ENCODE results near the gene ZNF18.
"Not testable (repeated sequence)": the region's sequence is repeated elsewhere in the genome, so short reads cannot be mapped to it uniquely, and the experiment has no call there.

Gene ZNF18

DNA sequence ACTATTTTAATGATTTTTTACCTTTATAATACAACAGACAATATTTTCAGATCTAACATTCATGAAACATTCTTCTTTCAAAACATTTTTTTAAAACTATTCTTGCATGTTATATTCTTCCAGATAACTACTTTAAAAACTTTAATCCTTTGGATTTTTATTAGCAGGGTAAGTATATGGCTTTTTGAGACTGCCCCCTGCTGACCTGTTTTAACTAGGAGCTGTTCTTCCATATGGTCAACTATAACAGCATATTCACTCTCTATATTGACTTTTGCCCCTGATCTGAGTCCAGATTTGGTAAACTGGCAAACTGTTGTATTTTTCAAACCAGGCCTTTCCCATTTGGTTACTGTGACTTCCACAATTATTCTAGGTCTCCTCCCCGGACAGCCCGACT, 16.5 kb downstream of the ZNF18 start:
- DNase-seq: no peak

DNA sequence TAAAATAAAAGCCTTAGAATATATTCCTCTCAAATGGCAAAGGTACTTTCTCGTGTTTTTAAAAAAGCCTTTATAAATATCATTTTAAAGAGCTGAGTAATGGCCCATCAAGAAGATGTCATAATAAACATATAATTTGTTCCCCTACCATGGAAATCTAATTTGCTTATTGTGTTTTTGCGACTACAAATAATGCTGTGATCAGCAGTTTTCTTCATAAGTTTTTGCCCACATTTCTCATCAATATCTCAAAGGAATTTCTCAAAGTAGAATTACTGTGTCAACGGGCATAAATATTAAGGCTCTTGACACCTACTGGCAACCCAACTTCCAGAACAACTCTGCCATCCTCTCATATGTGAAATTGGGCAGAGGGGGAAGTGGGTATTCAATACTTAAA, 17.5 kb downstream of the ZNF18 start:
- no peak for DNase-seq

DNA sequence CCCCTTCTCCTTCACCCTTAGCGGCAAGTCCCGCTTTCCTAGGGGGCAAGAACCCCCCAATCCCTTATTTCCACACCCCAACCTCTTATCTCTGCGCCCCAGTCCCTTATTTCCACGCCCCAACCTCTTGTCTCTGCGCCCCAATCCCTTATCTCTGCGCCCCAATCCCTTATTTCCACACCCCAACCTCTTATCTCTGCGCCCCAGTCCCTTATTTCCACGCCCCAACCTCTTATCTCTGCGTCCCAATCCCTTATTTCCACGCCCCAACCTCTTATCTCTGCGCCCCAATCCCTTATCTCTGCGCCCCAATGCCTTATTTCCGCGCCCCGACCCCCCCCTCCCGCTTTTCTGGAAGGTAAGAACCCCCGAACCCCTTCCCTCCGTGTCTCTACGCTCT, 24.5 kb downstream of the ZNF18 start:
- not testable (repeated sequence) for DNase-seq

DNA sequence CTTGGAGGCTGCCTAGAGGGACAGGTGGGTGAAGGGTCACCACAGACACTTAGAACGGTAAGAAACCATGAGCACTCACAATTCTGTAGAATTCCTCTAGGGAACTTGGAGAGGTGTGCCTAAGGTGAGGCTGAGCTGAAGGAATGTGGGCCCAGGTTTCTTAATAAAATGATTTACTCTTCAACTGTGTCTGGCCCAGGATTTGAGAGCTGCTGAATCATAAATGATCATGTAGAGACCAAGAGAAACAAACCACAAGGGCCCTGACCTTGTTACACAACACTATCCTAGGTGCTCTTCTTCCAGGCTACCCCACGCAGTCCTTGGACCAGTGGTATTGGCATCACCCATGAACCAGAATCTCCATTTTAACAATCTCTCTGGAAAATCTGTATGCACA, 27.7 kb downstream of the ZNF18 start:
- DNase-seq: no peak

DNA sequence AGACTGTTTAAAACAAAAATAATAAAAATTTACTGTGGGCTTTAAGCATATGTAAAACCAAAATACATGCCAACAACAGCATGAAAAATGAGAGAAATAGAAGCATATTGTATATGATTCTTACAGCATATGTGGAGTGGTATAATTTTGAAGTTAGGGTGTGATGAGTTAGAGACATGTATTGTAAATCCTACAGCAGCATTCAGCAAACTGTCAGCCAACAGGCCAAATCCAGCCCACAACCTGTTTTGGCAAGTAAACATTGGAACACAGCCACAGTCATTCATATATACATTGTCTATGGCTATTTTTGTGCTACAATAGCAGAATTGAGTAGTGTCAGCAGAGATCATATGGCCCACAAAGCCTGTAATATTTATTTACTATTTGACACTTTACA, 42.3 kb downstream of the ZNF18 start:
- no peak for DNase-seq

DNA sequence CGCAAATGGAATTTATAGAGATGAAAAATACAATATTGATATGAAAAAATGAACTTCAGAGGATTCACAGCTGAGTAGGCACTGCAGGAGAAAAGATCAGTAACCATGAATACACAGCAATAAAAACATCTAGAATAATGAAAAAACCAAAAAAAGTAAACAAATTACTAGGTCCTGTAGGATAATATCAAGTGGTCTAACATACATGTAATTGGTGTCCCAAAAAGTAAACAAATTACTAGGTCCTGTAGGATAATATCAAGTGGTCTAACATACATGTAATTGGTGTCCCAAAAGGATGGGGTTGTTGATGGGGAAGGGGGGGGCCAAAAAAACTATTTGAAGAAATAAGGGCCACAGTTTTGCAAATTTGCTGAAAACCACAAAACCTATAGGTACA, 43.4 kb downstream of the ZNF18 start:
- no peak for DNase-seq

DNA sequence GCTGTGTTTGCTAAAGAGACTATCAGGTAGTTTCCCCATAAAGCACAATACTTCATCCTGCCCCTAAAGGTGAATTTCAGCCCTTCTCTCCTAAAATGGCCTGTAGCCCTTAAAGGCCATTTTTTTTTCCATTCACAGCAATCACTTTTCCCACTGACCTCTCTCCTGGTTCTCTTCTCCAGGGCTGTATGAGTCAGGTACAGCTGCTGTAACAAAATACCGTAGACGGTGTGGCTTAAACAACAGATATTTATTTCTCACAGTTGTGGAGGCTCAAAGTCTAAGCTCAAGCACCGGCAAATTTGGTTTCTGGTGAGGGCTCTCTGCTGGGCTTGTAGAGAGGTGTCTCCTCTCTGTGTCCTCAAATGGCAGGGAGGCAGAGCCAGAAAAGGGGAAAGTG, 44.7 kb downstream of the ZNF18 start:
- DNase-seq: no peak

DNA sequence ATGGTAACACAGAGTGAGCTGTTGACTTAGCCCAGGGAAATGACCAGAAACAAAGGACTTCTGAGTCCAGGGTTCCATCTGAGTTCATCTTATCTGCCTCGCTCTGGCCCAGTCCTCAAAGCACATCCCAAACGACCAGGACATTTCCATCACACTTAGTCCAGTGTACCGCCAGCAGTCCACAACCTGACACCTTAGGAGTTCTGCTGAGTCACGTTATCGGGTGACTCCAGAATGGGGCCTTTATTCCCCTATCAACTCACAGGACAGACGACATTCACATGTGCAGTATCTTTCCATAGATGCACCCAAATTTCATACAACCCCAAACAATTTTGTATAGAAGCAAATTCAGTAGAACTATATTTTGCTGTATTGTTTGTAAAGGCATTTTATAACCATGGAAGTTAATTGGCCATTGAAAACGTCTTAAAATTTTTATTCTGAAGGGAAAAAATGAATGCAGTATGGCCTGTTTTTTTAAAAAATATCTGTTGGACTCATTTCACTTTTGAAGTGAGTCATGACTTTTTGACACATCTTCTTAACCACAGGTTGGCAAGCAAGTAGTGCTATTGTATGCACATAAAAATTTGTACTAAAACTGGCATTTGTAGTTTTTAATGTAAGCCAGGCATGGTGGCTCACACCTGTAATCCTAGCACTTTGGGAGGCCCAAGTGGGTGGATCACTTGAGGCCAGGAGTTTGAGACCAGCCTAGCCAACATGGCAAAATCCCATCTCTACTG, 46.3 kb downstream of the ZNF18 start:
- DNase-seq: no peak

DNA sequence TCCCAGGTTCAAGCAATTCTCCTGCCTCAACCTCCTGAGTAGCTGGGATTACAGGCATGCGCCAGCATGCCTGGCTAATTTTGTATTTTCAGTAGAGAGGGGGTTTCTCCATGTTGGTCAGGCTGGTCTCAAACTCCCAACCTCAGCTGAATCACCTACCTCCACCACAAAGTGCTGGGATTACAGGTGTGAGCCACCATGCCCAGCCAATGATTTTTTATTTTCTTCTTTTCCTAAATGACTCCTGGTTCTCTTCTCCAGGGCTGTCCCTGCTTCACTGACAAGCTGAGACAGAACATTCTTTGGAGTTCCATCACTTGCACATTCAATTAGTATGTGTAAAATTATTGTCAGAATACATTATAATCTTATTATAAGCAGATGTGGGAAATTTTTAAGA, 47.7 kb downstream of the ZNF18 start:
- not testable (repeated sequence) for DNase-seq

DNA sequence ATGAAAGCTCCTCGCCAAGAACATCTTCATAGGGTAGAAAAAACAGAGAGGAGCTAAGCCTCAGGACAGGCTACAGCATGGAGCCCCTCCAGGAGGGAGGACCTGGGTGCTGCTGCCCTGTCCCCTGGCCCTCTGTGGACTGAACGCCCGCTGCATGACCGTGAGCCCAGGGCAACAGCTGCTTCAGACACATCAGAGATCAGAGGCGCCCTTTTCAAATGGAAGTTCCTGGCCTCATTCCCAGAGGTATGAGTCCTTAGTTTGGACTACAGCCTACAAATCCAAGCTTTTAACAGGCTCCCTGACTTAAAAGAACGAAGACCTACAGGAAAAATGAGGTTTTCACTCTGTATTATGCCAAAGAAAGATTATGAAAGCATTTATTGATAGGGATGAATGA, 48.5 kb downstream of the ZNF18 start:
- DNase-seq: peak; percentile 7

DNA sequence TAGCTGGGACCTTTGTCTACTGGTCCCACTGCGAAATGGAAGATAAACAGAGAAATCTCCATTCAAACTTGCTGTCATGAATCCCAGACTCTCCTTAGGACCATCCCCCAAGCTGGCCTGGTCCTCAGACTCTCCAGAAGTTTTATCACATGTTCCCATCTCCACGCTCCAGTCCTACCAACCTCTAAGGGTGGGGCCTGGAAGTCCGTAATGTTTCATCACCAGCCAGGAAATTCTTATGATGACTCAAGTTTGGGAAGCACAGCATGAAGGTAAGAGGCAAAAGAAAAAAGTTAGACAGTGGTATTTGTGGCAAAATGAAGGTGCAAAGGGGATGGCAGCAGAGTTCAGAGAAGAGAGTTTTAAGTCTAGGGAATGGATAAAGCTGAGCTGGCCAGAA, 52.7 kb downstream of the ZNF18 start:
- DNase-seq: no peak

DNA sequence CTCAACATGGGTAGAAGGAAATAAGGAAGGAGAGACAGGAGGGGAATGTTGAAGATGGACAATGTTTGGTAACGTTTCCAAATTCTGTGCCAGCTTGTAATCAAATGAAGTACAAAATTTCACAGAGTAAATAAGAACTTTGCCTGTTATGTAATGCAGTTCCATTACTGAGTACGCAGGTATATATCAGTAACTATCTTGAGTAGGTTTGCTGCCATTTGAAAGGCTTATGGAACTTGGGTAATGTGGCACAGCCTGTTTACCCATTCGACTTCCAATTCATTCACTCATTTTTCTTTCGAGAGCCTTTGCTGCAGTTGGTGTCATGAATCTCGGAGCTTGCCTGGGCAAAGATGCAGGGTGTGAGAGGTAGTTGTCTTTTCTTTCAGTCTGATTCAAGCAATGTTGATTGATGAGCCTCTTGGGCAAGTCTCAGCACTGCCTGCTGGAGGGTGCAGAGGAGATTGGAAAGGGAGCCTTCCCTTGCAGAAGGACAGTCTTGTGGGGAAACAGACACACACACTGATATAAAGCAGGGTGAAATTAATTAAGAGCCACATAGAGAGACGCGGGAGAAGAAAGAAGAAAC, 53.4 kb downstream of the ZNF18 start:
- DNase-seq: no peak

DNA sequence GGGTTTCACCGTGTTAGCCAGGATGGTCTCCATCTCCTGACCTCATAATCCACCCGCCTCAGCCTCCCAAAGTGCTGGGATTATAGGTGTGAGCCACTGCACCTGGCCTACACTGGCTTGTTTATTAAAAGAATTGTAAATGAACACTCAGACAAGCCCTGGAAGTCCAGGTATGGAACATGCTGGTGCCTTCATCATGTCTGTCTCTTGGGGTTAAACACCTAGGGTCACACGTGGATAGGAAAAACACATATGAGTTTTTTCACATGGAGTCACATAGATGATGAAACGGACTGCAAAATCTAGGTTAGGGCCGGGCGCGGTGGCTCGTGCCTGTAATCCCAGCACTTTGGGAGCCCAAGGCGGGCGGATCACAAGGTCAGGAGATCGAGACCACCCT, 54.2 kb downstream of the ZNF18 start:
- not testable (repeated sequence) for DNase-seq

DNA sequence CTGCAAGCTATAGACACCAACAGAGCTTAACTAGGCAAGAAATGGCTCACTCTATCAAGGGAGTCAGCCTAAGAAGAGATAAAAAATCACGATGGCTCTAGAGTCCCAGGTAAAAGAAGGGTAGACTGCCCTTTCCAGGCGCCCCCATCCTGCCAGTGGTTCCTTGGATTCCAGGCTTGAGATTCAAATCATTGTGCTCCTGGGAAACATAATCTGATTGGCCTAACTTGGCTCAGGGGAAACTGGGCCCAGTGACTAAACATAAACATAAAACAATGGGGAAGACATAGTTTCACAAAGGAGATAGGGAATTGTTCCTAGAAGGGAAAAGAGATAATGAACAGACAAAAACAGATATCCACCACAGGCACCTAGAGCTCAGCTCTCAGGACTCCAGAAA, 56.4 kb downstream of the ZNF18 start:
- DNase-seq: no peak

DNA sequence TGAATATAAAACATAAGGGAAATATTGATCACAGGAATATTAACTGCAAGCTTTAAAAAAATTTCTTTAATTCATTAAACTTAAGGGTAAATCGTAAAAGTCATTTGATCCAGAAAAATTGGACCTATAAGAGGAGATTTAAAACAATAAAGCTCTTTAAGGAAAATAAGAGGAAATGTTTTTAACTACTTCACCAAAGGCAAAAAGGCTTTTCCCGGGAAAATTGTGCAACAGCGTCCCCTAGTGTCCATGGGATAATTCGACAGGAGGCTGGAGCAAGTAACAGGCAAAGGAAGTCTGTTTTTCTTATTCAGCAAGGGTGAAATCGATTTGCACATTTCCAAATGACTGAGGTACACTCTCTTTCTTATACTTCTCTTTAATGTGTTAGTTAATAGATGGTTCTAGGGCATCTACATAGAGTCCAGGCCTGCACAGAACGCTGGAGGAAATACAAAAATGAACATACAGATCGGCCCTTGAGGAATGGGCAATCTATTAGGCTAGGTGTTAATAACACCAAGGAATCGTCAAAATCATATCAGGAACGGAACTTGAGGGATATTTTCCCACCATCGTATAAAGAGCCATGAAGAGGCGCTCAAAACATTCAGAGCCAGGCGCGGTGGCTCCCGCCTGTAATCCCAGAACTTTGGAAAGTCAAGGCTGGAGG, 61.4 kb downstream of the ZNF18 start:
- DNase-seq: peak; percentile 10

DNA sequence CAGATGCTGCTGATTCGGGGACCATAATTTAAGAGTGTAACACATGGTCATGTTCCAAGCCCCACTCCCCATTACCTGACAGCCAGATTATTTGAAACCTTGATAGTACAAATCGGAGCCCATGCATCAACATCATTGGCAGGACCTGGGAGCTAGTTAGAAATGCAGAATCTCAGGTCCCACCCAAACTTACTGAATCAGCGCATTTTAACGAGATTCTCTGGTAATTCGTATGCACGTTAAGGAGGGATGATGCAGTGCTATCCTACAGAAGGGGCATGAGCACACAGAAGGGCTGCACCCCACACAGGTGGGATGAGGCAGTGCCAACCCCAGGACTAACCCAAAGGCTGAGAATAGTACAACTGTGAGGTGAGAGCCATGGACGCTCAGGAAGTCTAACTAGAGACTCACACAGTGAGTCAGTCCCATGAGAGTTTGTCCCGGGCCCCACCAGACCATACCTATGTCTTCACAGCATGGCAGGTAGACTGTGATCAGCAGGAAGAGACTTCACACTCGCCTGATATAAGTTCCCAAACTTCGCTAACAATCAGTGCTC, 64.9 kb downstream of the ZNF18 start:
- no peak for DNase-seq

DNA sequence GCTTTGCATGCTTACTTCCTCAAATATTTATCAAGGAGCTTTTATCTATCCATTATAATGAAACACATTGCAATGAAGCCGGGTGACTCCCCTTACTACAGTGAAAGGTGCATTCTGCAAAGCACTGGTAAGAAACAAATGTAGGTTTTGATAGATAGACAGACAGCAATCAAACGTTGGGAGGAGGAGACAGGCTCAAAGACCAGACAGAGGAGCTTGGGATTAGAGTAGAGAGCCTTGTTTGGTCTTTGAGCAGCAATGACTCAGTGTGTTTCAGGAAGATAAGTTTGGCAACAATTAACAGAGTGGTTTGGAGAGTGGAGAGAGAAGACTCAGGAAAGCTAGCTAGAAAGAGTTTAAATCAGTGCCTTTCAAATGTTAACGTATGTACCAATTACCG, 68.8 kb downstream of the ZNF18 start:
- no peak for DNase-seq

Measured in NCI-H1092 treated with DMSO at 0.1 percent for 48 hours (cell line).